Transverse colon (tissue), 4 donors: ENCODE measurements around the gene GRIP2. TPM values are rescaled to one million over a fixed set of nuclear protein-coding genes. Genes with fewer than 3 reads are reported as not detected.

ENCODE experiments used
- DNase-seq: peaks from one replicate; pipeline ENCODE4 v3.0.0-alpha.2; 2019
- H3K27ac ChIP-seq, 4 donors: fragments of 200-600 bp; sonication (generic); 2 replicates each; pipeline ENCODE4 v1.5.1; 2016 to 2018; ENCODE audit warnings: inconsistent platforms in 4 of 4
- H3K27me3 ChIP-seq: fragments of 200-600 bp; sonication (generic); 2 replicates; pipeline ENCODE4 v1.5.1; 2017; ENCODE audit warnings: inconsistent platforms
- H3K36me3 ChIP-seq, 4 donors: fragments of 200-600 bp; sonication (generic); 2 replicates each; pipeline ENCODE4 v1.5.1; 2017 to 2019; ENCODE audit warnings: inconsistent platforms in 4 of 4
- H3K4me1 ChIP-seq, 4 donors: fragments of 200-600 bp; sonication (generic); 2 replicates each; pipeline ENCODE4 v1.5.1; 2017 to 2020; ENCODE audit warnings: inconsistent platforms in 4 of 4
- H3K4me3 ChIP-seq, 4 donors: fragments of 200-600 bp; sonication (generic); 1 replicate in 1 of 4; 2 replicates in 3 of 4; pipeline versions ENCODE4 v1.5.1 to v1.6.1; 2017 to 2019; ENCODE audit warnings: inconsistent platforms in 4 of 4
- H3K9me3 ChIP-seq, 2 donors: fragments of 200-600 bp; sonication (generic); 2 replicates each; pipeline ENCODE4 v1.5.1; 2017 to 2019; ENCODE audit warnings: inconsistent platforms in 2 of 2
- EP300 ChIP-seq: sonication (generic); formaldehyde crosslinking; IDR thresholded peaks from one replicate; pipeline ENCODE4 v1.6.1; 2017; ENCODE audit warnings: antibody characterized with exemption, low read depth
- POLR2A ChIP-seq: fragments of 450-650 bp; IDR thresholded peaks from one replicate; pipeline ENCODE4 v1.6.1; 2016; ENCODE audit warnings: antibody characterized with exemption, mild to moderate bottlenecking, moderate library complexity
- POLR2AphosphoS5 ChIP-seq, 3 donors: sonication (generic); formaldehyde crosslinking; IDR thresholded peaks; one replicate each; pipeline ENCODE4 v1.6.1; 2016; ENCODE audit warnings: antibody characterized with exemption in 3 of 3
- WGBS, 2 donors: methylation state at CpG; one replicate each; pipeline ENCODE4 v1.1.5; 2018; ENCODE audit warnings: low coverage in 1 of 2; 5-methylcytosine and 5-hydroxymethylcytosine counted together
- in situ Hi-C, 4 donors: fragments of 200-750 bp; cut with MboI; loops; one replicate each; pipeline versions ENCODE4 v1.15.0 to v1.15.1; 2017; ENCODE audit warnings: low sequenced_read_pairs in 3 of 4, low pct_ligation_motif_present in 1 of 4, low pct_unique_long_range_greater_than_20kb in 1 of 4
- intact Hi-C: fragments of 100-400 bp; cut with DNase I; formaldehyde crosslinking; loops from one replicate; pipeline ENCODE4 v1.15.1; 2023; ENCODE audit warnings: low total_unique reads
- total RNA-seq, 4 donors: library from RNA; depleted of rRNA; stranded (reverse); fragments of >200 nt; gene quantifications; one replicate each; pipeline ENCODE4 v1.1.0, GENCODE V29; 2016
- TF ChIP-seq, protein P1 (sequence below), 5 experiments: fragments of 200-600 bp in 3 of 5; fragments of 450-650 bp in 2 of 5; sonication (generic) in 3 of 5; IDR thresholded peaks; 1 replicate in 2 of 5; 2 replicates in 3 of 5; pipeline ENCODE4 v1.5.1; 2016 to 2017; ENCODE audit warnings: antibody characterized with exemption in 5 of 5, inconsistent platforms in 3 of 5, mild to moderate bottlenecking in 2 of 5, moderate library complexity in 1 of 5

The GRIP2 gene
- total RNA-seq, 4 donors from 2014 or later = 0.27 to 0.40 TPM; not detected in 2

DNA sequence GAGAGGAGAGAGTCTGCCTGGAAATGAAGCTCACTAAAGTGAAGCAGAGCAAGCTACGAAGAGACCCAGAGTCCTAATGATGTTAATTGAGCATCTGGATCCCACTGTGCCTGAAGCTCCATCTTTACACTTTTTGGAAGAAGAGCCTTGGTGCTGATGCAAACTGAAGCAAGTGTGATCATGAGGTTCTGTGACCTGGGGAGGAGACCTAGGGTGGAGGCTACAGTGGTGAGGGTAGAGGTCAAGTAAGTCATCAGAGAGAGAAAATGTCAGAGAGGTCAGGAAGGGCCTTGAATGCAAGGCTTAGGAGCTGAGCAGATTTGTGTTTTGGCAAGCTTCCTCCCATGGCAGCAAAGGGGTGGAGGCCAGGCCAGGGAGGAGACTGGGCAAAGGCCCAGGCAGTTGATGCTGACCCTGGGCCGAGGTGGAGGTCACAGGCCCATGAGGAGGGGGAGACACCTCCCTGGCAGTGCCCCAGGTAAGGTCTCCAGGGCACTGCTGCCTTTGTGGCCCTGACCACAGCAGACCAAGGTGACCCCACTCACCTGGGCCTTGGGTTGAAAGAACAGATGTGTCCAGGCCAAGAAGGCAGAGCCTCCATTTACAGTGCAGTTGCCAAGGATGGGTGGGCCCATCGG lies 1.6 kb downstream of the GRIP2 start:
- Histone ChIP-seq H3K36me3 (no peaks in the 10 kb centered on the region), H3K9me3 (no peaks in the 10 kb centered on the region), H3K27me3 (no peaks in the 10 kb centered on the region), H3K27ac (no peak overlapping the region), H3K4me1 (no peaks in the 10 kb centered on the region), H3K4me3 (no peak overlapping the region)
- in situ Hi-C loops = no loop called here
- TF ChIP-seq POLR2A (no peak), EP300 (no peak), POLR2AphosphoS5 (IDR thresholded peaks at IDR 0.05) (no peak)
- TF ChIP-seq, protein P1, sequence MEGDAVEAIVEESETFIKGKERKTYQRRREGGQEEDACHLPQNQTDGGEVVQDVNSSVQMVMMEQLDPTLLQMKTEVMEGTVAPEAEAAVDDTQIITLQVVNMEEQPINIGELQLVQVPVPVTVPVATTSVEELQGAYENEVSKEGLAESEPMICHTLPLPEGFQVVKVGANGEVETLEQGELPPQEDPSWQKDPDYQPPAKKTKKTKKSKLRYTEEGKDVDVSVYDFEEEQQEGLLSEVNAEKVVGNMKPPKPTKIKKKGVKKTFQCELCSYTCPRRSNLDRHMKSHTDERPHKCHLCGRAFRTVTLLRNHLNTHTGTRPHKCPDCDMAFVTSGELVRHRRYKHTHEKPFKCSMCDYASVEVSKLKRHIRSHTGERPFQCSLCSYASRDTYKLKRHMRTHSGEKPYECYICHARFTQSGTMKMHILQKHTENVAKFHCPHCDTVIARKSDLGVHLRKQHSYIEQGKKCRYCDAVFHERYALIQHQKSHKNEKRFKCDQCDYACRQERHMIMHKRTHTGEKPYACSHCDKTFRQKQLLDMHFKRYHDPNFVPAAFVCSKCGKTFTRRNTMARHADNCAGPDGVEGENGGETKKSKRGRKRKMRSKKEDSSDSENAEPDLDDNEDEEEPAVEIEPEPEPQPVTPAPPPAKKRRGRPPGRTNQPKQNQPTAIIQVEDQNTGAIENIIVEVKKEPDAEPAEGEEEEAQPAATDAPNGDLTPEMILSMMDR (IDR thresholded peaks at IDR 0.05) = no peak
- intact Hi-C loops = no loop called here
- DNase-seq = no peak
- 83% methylated on average over 3 of the region's 3 CpGs; no CpG with 5 or more reads in 1 of the 2 donors for WGBS, 2 donors

DNA sequence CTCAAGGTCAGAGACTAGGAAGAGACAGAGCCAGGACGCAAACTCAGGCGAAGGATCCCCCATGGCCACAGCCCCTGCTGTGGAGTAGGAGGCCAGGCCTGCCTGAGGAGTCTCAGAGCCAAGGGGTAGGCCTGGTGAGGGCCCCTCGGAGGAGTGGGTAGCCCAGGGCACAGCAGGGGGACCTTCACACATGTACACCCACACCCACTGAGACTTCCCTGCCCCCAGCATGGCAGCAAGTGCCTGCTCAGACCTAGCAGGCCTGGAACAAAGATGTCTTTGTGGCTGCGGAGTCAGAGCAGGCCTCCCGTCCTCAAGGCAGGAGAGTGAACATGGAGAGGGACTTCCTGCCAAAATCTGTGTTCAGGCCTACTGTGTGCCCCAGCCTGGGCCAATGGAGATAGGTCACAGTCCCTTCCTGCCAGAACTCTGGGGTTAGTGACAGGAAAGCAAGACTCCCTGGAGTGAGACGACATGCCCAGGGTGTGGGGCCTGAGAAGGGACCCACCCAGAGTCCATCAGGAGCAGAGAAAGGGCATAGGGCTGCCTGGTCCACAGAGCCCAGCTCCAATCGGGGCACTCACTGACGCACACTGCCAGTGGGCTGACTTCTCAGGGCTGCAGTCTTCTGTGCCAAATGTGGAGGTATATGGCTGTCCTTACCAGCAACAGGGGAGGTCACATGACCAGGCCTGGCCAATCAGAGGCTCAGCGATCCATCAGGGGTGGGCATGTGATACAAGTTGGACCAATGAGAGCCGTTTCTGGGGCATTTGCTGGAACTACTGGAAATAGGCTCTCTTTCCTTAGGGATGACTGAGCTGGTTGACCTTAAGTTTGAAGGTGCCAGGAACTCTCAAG lies 2.3 kb downstream of the GRIP2 start:
- H3K27me3 ChIP-seq = no peaks in the 10 kb centered on the region
- H3K9me3 ChIP-seq = no peaks in the 10 kb centered on the region
- no peak for DNase-seq
- H3K4me1 ChIP-seq = peaks cover 0 to 4% (median 3%) of the 10 kb centered on the region in 4 donors
- no peak for TF ChIP-seq EP300
- TF ChIP-seq, protein P1 (IDR thresholded peaks at IDR 0.05) = no peak
- TF ChIP-seq POLR2A = no peak
- no peak for TF ChIP-seq POLR2AphosphoS5 (IDR thresholded peaks at IDR 0.05)
- no peak overlapping the region for H3K4me3 ChIP-seq
- 0 to 79% methylated on average over 1 to 8 of the region's 10 CpGs for WGBS, 2 donors
- intact Hi-C loops = no loop called here
- in situ Hi-C loops = no loop called here
- H3K36me3 ChIP-seq = no peaks in the 10 kb centered on the region
- no peak overlapping the region for H3K27ac ChIP-seq

DNA sequence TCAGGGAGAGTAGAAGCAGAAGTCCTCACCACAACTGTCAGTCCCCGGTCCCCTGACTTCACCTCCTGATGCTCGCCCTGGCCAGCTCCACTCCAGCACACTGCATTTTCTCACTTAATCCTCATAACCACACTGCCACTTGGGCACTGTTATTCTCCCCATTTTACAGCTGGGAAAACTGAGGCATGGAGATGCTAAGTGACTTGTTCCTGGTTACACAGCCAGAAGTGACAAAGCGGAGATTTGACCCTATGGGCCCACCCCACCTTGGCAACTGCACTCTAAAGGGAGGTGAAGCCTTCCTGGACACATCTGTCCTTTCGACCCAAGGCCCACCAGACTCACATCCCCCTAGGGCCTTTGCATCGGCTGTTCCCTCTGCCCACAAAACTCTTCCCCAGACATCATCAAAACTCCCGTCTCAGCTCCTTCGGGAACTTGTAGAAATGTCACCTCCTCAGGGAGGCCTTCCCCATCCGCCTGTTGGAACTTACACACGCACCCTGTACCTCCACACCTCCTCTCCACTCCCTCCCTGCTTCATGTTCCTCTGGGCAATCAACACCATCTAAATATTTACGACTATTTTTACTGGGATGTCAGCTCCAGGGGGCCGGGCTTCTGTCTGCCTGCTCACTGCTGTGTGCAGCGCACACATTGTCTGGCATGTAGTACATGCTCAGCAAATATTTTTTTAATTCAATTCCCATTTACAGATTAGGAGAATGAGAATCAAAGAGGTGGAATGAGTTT lies 3.1 kb downstream of the GRIP2 start:
- DNase-seq = no peak
- in situ Hi-C loops (no loop called here), intact Hi-C loops (no loop called here)
- Histone ChIP-seq H3K4me1 (peaks cover 0 to 6% (median 5%) of the 10 kb centered on the region in 4 donors), H3K27me3 (no peaks in the 10 kb centered on the region), H3K4me3 (no peak overlapping the region), H3K27ac (no peak overlapping the region), H3K36me3 (no peaks in the 10 kb centered on the region), H3K9me3 (no peaks in the 10 kb centered on the region)
- WGBS, 2 donors = 76 to 88% methylated on average over 7 to 12 of the region's 12 CpGs
- TF ChIP-seq POLR2AphosphoS5 (IDR thresholded peaks at IDR 0.05) = no peak
- TF ChIP-seq POLR2A = no peak
- TF ChIP-seq, protein P1 (IDR thresholded peaks at IDR 0.05) = no peak
- no peak for TF ChIP-seq EP300
